Mucosa of gallbladder (tissue), 1 donor: ENCODE results near the gene FAM89A. TPM values are rescaled to one million over a fixed set of nuclear protein-coding genes. Genes with fewer than 3 reads are reported as not detected.

Experiments used
- total RNA-seq: library from RNA; stranded (reverse); gene quantifications from one replicate; pipeline ENCODE4 v1.2.1, GENCODE V29; 2021
- donor health status: DM: no; HTN: no; CAD: no.

FAM89A gene
- total RNA-seq, 1 donor from 2014 or later = 4.0 TPM

Other genes with a start within 250 kb of the FAM89A start
- gene C1orf198, start 171.7 kb downstream of the FAM89A start, total RNA-seq = 152 TPM
- gene TTC13, start 61.4 kb downstream of the FAM89A start, total RNA-seq = 18.4 TPM
- gene ARV1, start 61.2 kb downstream of the FAM89A start, total RNA-seq = 24.3 TPM
- gene TRIM67, start 121.8 kb upstream of the FAM89A start, total RNA-seq = 0.03 TPM
- gene GNPAT, start 201.0 kb upstream of the FAM89A start, total RNA-seq = 39.3 TPM